Measurements from ENCODE around the gene MVD.

Gene MVD

GRCh38 chr16:88636488-88637265, 26.2 kb downstream of the MVD start:
- ChIA-PET POLR2A (interaction anchor here (0.6 to 0.8 kb wide), 2 partner anchors 14 to 26 kb away, joined by 3 read pairs; partner anchors contain the start of gene MVD), CTCF (interaction anchor here (0.7 to 1.2 kb wide), 2 partner anchors 9 to 531 kb away, joined by 3 to 4 read pairs; no protein-coding TSS in a partner anchor)
- TF ChIP-seq CTCF (IDR thresholded peaks at IDR 0.05; ENCODE audit: insufficient read depth, low read length, missing control alignments): no peak
- no peak for DNase-seq (ENCODE audit: low read depth, low spot score)
- no peak overlapping the region for H3K4me3 ChIP-seq (ENCODE audit: low read depth, low read length)

- CTCF ChIA-PET: no interaction called here
- DNase-seq (ENCODE audit: low read depth, low spot score): no peak
Observed at GRCh38 chr16:88635671-88636319, 27.1 kb downstream of the MVD start.

GRCh38 chr16:88634994-88635670, 27.8 kb downstream of the MVD start:
- CTCF ChIA-PET: no interaction called here

More at GRCh38 chr16:88635671-88636319, 27.1 kb downstream of the MVD start:
- POLR2A ChIA-PET: no interaction called here
- no peak overlapping the region for H3K4me3 ChIP-seq (ENCODE audit: low read depth, low read length)
- no peak for TF ChIP-seq CTCF (IDR thresholded peaks at IDR 0.05; ENCODE audit: insufficient read depth, low read length, missing control alignments)

GRCh38 chr16:88634141-88634993, 28.5 kb downstream of the MVD start:
- ChIA-PET POLR2A (no interaction called here), CTCF (interaction anchor here (0.8 to 1.2 kb wide), 2 partner anchors 14 to 17 kb away, joined by 3 to 5 read pairs; no protein-coding TSS in a partner anchor)
- H3K4me3 ChIP-seq (ENCODE audit: low read depth, low read length): peak overlapping the region; percentile 26
- no peak for TF ChIP-seq CTCF (IDR thresholded peaks at IDR 0.05; ENCODE audit: insufficient read depth, low read length, missing control alignments)
- no peak for DNase-seq (ENCODE audit: low read depth, low spot score)

More at GRCh38 chr16:88634994-88635670, 27.8 kb downstream of the MVD start:
- peak overlapping the region; percentile 26 for H3K4me3 ChIP-seq (ENCODE audit: low read depth, low read length)
- POLR2A ChIA-PET: interaction anchor here (0.5 kb wide), 1 partner anchor 65 kb away, joined by 4 read pairs; no protein-coding TSS in a partner anchor
- peak; percentile 16 for TF ChIP-seq CTCF (IDR thresholded peaks at IDR 0.05; ENCODE audit: insufficient read depth, low read length, missing control alignments)
- no peak for DNase-seq (ENCODE audit: low read depth, low spot score)

- POLR2A ChIA-PET: no interaction called here
- CTCF ChIA-PET: interaction anchor here (0.8 to 1.2 kb wide), 3 partner anchors 14 to 21 kb away, joined by 3 to 5 read pairs (median 3); no protein-coding TSS in a partner anchor
- no peak for DNase-seq (ENCODE audit: low read depth, low spot score)
- peak; percentile 41 for TF ChIP-seq CTCF (IDR thresholded peaks at IDR 0.05; ENCODE audit: insufficient read depth, low read length, missing control alignments)
- no peak overlapping the region for H3K4me3 ChIP-seq (ENCODE audit: low read depth, low read length)
Observed at GRCh38 chr16:88633684-88634140, 29.2 kb downstream of the MVD start.
